Adrenal gland (tissue), 19 donors: ENCODE measurements around the gene FBLIM1. TPM values are rescaled to one million over a fixed set of nuclear protein-coding genes. Genes with fewer than 3 reads are reported as not detected.

Source experiments
- DNase-seq, 7 donors: peaks; one replicate each; pipeline ENCODE4 v3.0.0-alpha.2; 2019 to 2020
- H3K27ac ChIP-seq, 5 donors: fragments of 200-600 bp; sonication (generic) in 4 of 5; 1 replicate in 3 of 5; 2 replicates in 2 of 5; pipeline versions ENCODE4 v1.5.1 to v1.8.0; 2016 to 2020; ENCODE audit warnings: mild to moderate bottlenecking in 1 of 5
- H3K27me3 ChIP-seq: fragments of 200-600 bp; 2 replicates; pipeline ENCODE4 v1.8.0; 2021
- H3K36me3 ChIP-seq, 2 donors: fragments of 200-600 bp; replicated peaks in 1 of 2; 1 replicate in 1 of 2; 2 replicates in 1 of 2; pipeline versions ENCODE4 v1.5.1 to v1.8.0; 2018 to 2022
- H3K4me1 ChIP-seq, 2 donors: fragments of 200-600 bp; replicated peaks in 1 of 2; 1 replicate in 1 of 2; 2 replicates in 1 of 2; pipeline versions ENCODE4 v1.5.1 to v1.8.0; 2018 to 2021
- H3K4me3 ChIP-seq, 4 donors: fragments of 200-600 bp; sonication (generic) in 3 of 4; one replicate each; pipeline ENCODE4 v1.5.1; 2016 to 2018
- H3K9me3 ChIP-seq, 3 donors: fragments of 200-600 bp; sonication (generic) in 1 of 3; replicated peaks in 1 of 3; 1 replicate in 2 of 3; 2 replicates in 1 of 3; pipeline versions ENCODE4 v1.5.1 to v1.8.0; 2016 to 2021
- CTCF ChIP-seq, 6 experiments: fragments of 450-650 bp in 4 of 6; fragments of 200-600 bp in 2 of 6; sonication (generic) in 1 of 6; IDR thresholded peaks; 1 replicate in 5 of 6; 2 replicates in 1 of 6; pipeline versions ENCODE4 v1.5.1 to v1.8.0; 2016 to 2021; ENCODE audit warnings: antibody characterized with exemption in 6 of 6, mild to moderate bottlenecking in 2 of 6, moderate library complexity in 1 of 6
- POLR2A ChIP-seq, 2 donors: fragments of 450-650 bp; IDR thresholded peaks; one replicate each; pipeline ENCODE4 v1.6.1; 2017; ENCODE audit warnings: antibody characterized with exemption in 2 of 2, mild to moderate bottlenecking in 2 of 2, moderate library complexity in 1 of 2
- WGBS, 4 donors: extraction: QIAGEN DNeasy Blood & Tissue Kit in 2 of 4; methylation state at CpG; one replicate each; pipeline versions ENCODE4 v1.1.5 to v1.1.7; 2013 to 2017; 5-methylcytosine and 5-hydroxymethylcytosine counted together
- intact Hi-C, 2 donors: fragments of 100-400 bp; cut with DNase I; formaldehyde crosslinking; loops; one replicate each; pipeline versions ENCODE4 v1.14.1 to v1.15.0; 2022 to 2023
- long read RNA-seq, 10 donors: library from polyadenylated mRNA in 3 of 10; unstranded in 2 of 10; stranded (forward) in 1 of 10; transcript quantifications; one replicate each; pipeline ENCODE4 v2.0.0 and lab custom pipeline, GENCODE V29; 2021 to 2026
- polyA plus RNA-seq, 3 donors: library from polyadenylated mRNA; stranded (reverse); fragments of 200-250 nt in 2 of 3; fragments of 350-450 nt in 1 of 3; fragmentation: Illumina TruSeq in 1 of 3; extraction: RNeasy Lipid Tissue Mini Kit (QIAGEN cat#74804) in 1 of 3; gene quantifications; one replicate each; pipeline ENCODE4 v1.2.3, GENCODE V29; 2013 to 2014
- total RNA-seq, 9 donors: library from RNA; depleted of rRNA in 4 of 9; stranded (reverse); fragments of >200 nt in 4 of 9; fragments of 120-200 nt in 1 of 9; fragmentation: NEBNext Ultra II Directional in 1 of 9; extraction: Animal tissue kit (Norgen Biotek cat#: 25700) in 1 of 9; gene quantifications; one replicate each; pipeline versions ENCODE4 v1.1.0 to v1.2.4, GENCODE V29; 2013 to 2023
- donor health status: healthy with polysubstance abuse.
- donor health status: Bipolar disorder and iron deficiency.
- donor health status: DM: yes; HTN: yes; CAD: no.
- donor health status: DM: no; HTN: no; CAD: no.
- donor health status: DM: no; HTN: no; CAD: no.
- donor health status: DM: yes; HTN: yes; CAD: no.

Gene FBLIM1
- total RNA-seq (100 to 1,000 TPM in 1 of 9 donors, 10 to 100 TPM in 7, 1 to 10 TPM in 1; 4.0 to 103 (median 48.3) TPM), polyA plus RNA-seq (10 to 100 TPM; 16.0 to 50.1 (median 40.5) TPM)
- long read RNA-seq, donor 1, partial matches to known transcripts = 0 of 1 reads
- long read RNA-seq, donor 1, other reads (novel, unspliced or antisense) = 0 of 1 reads
- long read RNA-seq, donor 2 = 0 reads
- long read RNA-seq, donor 3 = 0 reads
- long read RNA-seq, donor 4, partial matches to known transcripts = 0 of 5 reads
- long read RNA-seq, donor 4, other reads (novel, unspliced or antisense) = 4 of 5 reads
- long read RNA-seq, donor 5, transcript FBLIM1-202 (9 exons, 3,695 nt) = major isoform, 49 of 136 reads
- long read RNA-seq, donor 5, partial matches to known transcripts = 12 of 136 reads
- long read RNA-seq, donor 5, other reads (novel, unspliced or antisense) = 75 of 136 reads
- long read RNA-seq, donor 6, partial matches to known transcripts = 0 of 6 reads
- long read RNA-seq, donor 6, other reads (novel, unspliced or antisense) = 5 of 6 reads
- long read RNA-seq, donor 7 = 0 reads
- long read RNA-seq, donor 8 = 0 reads
- long read RNA-seq, donor 9 = 0 reads
- long read RNA-seq, donor 10 = 0 reads

GRCh38 chr1:15758343-15758931, at the start of gene FBLIM1:
TSS of gene FBLIM1 (plus strand) at chr1:15758795. CDS start at chr1:15764984, 6,189 bp downstream.
- no peaks in the 10 kb centered on the region for H3K36me3 ChIP-seq
- no peak for DNase-seq
- H3K9me3 ChIP-seq = no peaks in the 10 kb centered on the region
- intact Hi-C loops = no loop called here
- TF ChIP-seq POLR2A (IDR thresholded peaks at IDR 0.05) (no peak), CTCF (IDR thresholded peaks at IDR 0.05) (no peak)
- H3K27me3 ChIP-seq = peaks cover 7% of the 10 kb centered on the region
- H3K4me3 ChIP-seq = peak within 1 kb of the TSS in 3 of 4 donors; percentile 25 to 75 (median 32)
- H3K27ac ChIP-seq = peak within 1 kb of the TSS in 4 of 5 donors; percentile 32 to 93 (median 78)
- peaks cover 6 to 35% of the 10 kb centered on the region in 2 donors for H3K4me1 ChIP-seq
- 5 to 40% (median 7%) methylated on average over 1 to 48 of the region's 58 CpGs for WGBS, 4 donors

GRCh38 chr1:15709226-15709625, 49.4 kb upstream of the FBLIM1 start:
- no peaks in the 10 kb centered on the region for H3K36me3 ChIP-seq
- DNase-seq = no peak
- 92 to 94% (median 93%) methylated on average over 4 of the region's 4 CpGs for WGBS, 4 donors
- no peak overlapping the region for H3K4me3 ChIP-seq
- intact Hi-C loops = no loop called here
- no peaks in the 10 kb centered on the region for H3K9me3 ChIP-seq
- H3K27me3 ChIP-seq = no peaks in the 10 kb centered on the region
- H3K27ac ChIP-seq = no peak overlapping the region
- peaks cover 7 to 13% of the 10 kb centered on the region in 2 donors for H3K4me1 ChIP-seq
- no peak for TF ChIP-seq CTCF (IDR thresholded peaks at IDR 0.05)
- no peak for TF ChIP-seq POLR2A (IDR thresholded peaks at IDR 0.05)

GRCh38 chr1:15712168-15712567, 46.4 kb upstream of the FBLIM1 start:
- H3K27me3 ChIP-seq = no peaks in the 10 kb centered on the region
- H3K27ac ChIP-seq = no peak overlapping the region
- H3K36me3 ChIP-seq = peaks cover 0 to 15% of the 10 kb centered on the region in 2 donors
- no peaks in the 10 kb centered on the region for H3K9me3 ChIP-seq
- intact Hi-C loops = no loop called here
- no peak overlapping the region for H3K4me3 ChIP-seq
- WGBS, 4 donors = 78 to 82% (median 80%) methylated on average over 4 of the region's 4 CpGs
- no peak for TF ChIP-seq POLR2A (IDR thresholded peaks at IDR 0.05)
- no peak for TF ChIP-seq CTCF (IDR thresholded peaks at IDR 0.05)
- DNase-seq = no peak
- H3K4me1 ChIP-seq = peaks cover 8 to 15% of the 10 kb centered on the region in 2 donors

GRCh38 chr1:15714406-15715136, 44.0 kb upstream of the FBLIM1 start:
- no peaks in the 10 kb centered on the region for H3K27me3 ChIP-seq
- peaks cover 8 to 18% of the 10 kb centered on the region in 2 donors for H3K4me1 ChIP-seq
- H3K4me3 ChIP-seq = no peak overlapping the region
- no peaks in the 10 kb centered on the region for H3K9me3 ChIP-seq
- WGBS, 4 donors = 45 to 68% (median 57%) methylated on average over 3 to 4 of the region's 4 CpGs
- DNase-seq = no peak
- intact Hi-C loops = no loop called here
- H3K27ac ChIP-seq = peak overlapping the region in 2 of 5 donors; percentile 21 to 49
- no peak for TF ChIP-seq CTCF (IDR thresholded peaks at IDR 0.05)
- TF ChIP-seq POLR2A (IDR thresholded peaks at IDR 0.05) = no peak
- H3K36me3 ChIP-seq = peaks cover 0 to 38% of the 10 kb centered on the region in 2 donors
